Gastroesophageal sphincter (tissue), 3 donors: ENCODE results near the gene NAT8L.

Experiments used
- CTCF ChIP-seq, 4 experiments: fragments of 200-600 bp in 2 of 4; fragments of 450-650 bp in 2 of 4; sonication (generic) in 1 of 4; IDR thresholded peaks; one replicate each; pipeline ENCODE4 v1.5.1; 2017 to 2019; ENCODE audit warnings: antibody characterized with exemption in 4 of 4, mild to moderate bottlenecking in 2 of 4, moderate library complexity in 2 of 4
- POLR2A ChIP-seq, 2 donors: fragments of 450-650 bp; IDR thresholded peaks; one replicate each; pipeline ENCODE4 v1.6.1; 2017; ENCODE audit warnings: antibody characterized with exemption in 2 of 2, mild to moderate bottlenecking in 2 of 2, moderate library complexity in 1 of 2

GRCh38 chr4:2064276-2064991 is 5.3 kb downstream of the NAT8L start:
- no peak for TF ChIP-seq POLR2A (IDR thresholded peaks at IDR 0.05)
- TF ChIP-seq CTCF (IDR thresholded peaks at IDR 0.05): no peak
